HepG2 (cell line): ENCODE results near the gene GRM8. TPM values are rescaled to one million over a fixed set of nuclear protein-coding genes. Genes with fewer than 3 reads are reported as not detected.

Experiments
- ATM ChIP-seq: fragments of 450-650 bp; IDR thresholded peaks from 2 replicates; pipeline ENCODE4 v1.7.1; 2017; ENCODE audit warnings: mild to moderate bottlenecking, borderline replicate concordance
- CBX5 ChIP-seq: sonication (generic); formaldehyde crosslinking; IDR thresholded peaks from 2 replicates; pipeline ENCODE4 v1.4.0; 2020; ENCODE audit warnings: missing genetic modification reagents, borderline replicate concordance
- ERF ChIP-seq: IDR thresholded peaks from 2 replicates; pipeline ENCODE4 v1.6.1; 2018; ENCODE audit warnings: missing biosample characterization, missing genetic modification reagents
- HES4 ChIP-seq: sonication (generic); formaldehyde crosslinking; IDR thresholded peaks from 2 replicates; pipeline ENCODE4 v1.9.0; 2021; ENCODE audit warnings: mild to moderate bottlenecking, missing genetic modification reagents, borderline replicate concordance
- HOXA7 ChIP-seq: sonication (generic); formaldehyde crosslinking; IDR thresholded peaks from 2 replicates; pipeline ENCODE4 v1.8.1; 2022; ENCODE audit warnings: mild to moderate bottlenecking, missing genetic modification reagents, moderate library complexity
- PHF8 ChIP-seq: sonication (generic); formaldehyde crosslinking; IDR thresholded peaks from 2 replicates; pipeline ENCODE4 v1.5.0; 2020; ENCODE audit warnings: missing genetic modification reagents
- POGK ChIP-seq: sonication (generic); formaldehyde crosslinking; conservative IDR thresholded peaks from 2 replicates; pipeline ENCODE4 v1.8.0; 2022; ENCODE audit warnings: mild to moderate bottlenecking, moderate library complexity, missing genetic modification reagents
- POGZ ChIP-seq: sonication (generic); formaldehyde crosslinking; IDR thresholded peaks from 2 replicates; pipeline ENCODE4 v1.4.0; 2020; ENCODE audit warnings: mild to moderate bottlenecking, missing genetic modification reagents
- RNF219 ChIP-seq: sonication (generic); formaldehyde crosslinking; IDR thresholded peaks from 2 replicates; pipeline ENCODE4 v1.5.0; 2020; ENCODE audit warnings: mild to moderate bottlenecking, missing genetic modification reagents
- SOX13 ChIP-seq, 3 experiments: fragments of 450-650 bp in 1 of 3; sonication (generic) in 1 of 3; formaldehyde crosslinking in 1 of 3; IDR thresholded peaks in 2 of 3; conservative IDR thresholded peaks in 1 of 3; 2 replicates each; pipeline versions ENCODE4 v1.5.0 to v1.6.1; 2016 to 2020; ENCODE audit warnings: antibody characterized with exemption in 1 of 3, mild to moderate bottlenecking in 1 of 3, missing compliant biosample characterization in 1 of 3, missing genetic modification reagents in 1 of 3, moderate library complexity in 1 of 3
- SPEN ChIP-seq: sonication (generic); formaldehyde crosslinking; IDR thresholded peaks from 2 replicates; pipeline ENCODE4 v1.5.1; 2020; ENCODE audit warnings: low read depth, mild to moderate bottlenecking, missing genetic modification reagents
- TARDBP ChIP-seq: sonication (generic); formaldehyde crosslinking; IDR thresholded peaks from 2 replicates; pipeline ENCODE4 v1.8.0; 2022; ENCODE audit warnings: mild to moderate bottlenecking, missing genetic modification reagents
- ZBTB26 ChIP-seq: IDR thresholded peaks from 2 replicates; pipeline ENCODE4 v1.6.1; 2016; ENCODE audit warnings: missing compliant biosample characterization, missing genetic modification reagents, borderline replicate concordance
- ZNF136 ChIP-seq: sonication (generic); formaldehyde crosslinking; IDR thresholded peaks from 2 replicates; pipeline ENCODE4 v1.8.1; 2022; ENCODE audit warnings: low read depth, mild to moderate bottlenecking, moderate library complexity, missing genetic modification reagents
- ZNF232 ChIP-seq: sonication (generic); formaldehyde crosslinking; IDR thresholded peaks from 2 replicates; pipeline ENCODE4 v1.4.0; 2020; ENCODE audit warnings: missing genetic modification reagents, borderline replicate concordance
- ZNF34 ChIP-seq: sonication (generic); formaldehyde crosslinking; IDR thresholded peaks from 2 replicates; pipeline ENCODE4 v1.4.0; 2020; ENCODE audit warnings: mild to moderate bottlenecking, missing genetic modification reagents, borderline replicate concordance
- ZNF549 ChIP-seq: sonication (generic); formaldehyde crosslinking; IDR thresholded peaks from 2 replicates; pipeline ENCODE4 v1.5.0; 2020; ENCODE audit warnings: missing genetic modification reagents
- ZNF552 ChIP-seq: sonication (generic); formaldehyde crosslinking; IDR thresholded peaks from 2 replicates; pipeline ENCODE4 v1.9.0; 2022; ENCODE audit warnings: missing genetic modification reagents, mild to moderate bottlenecking, borderline replicate concordance
- ZNF780A ChIP-seq: sonication (generic); formaldehyde crosslinking; IDR thresholded peaks from 2 replicates; pipeline ENCODE4 v1.8.0; 2022; ENCODE audit warnings: mild to moderate bottlenecking, missing genetic modification reagents, moderate library complexity
- ZNF792 ChIP-seq: IDR thresholded peaks from 2 replicates; pipeline ENCODE4 v1.6.1; 2016
- ZSCAN22 ChIP-seq: sonication (generic); formaldehyde crosslinking; IDR thresholded peaks from 2 replicates; pipeline ENCODE4 v1.4.0; 2020; ENCODE audit warnings: mild to moderate bottlenecking, missing genetic modification reagents
- polyA plus RNA-seq, 8 experiments: library from polyadenylated mRNA; depleted of rRNA in 3 of 8; stranded (reverse) in 7 of 8; unstranded in 1 of 8; fragments of >200 nt; fragmentation: Illumina TruSeq in 4 of 8; extraction: Trizol in 4 of 8; gene quantifications; 2 replicates each; pipeline versions ENCODE4 v1.2.1 to v1.2.3, GENCODE V29; 2011 to 2016; ENCODE audit warnings: low read depth in 4 of 8, missing spikeins in 1 of 8, mixed read lengths in 1 of 8; ENCODE audit not compliant: insufficient read depth in 1 of 8
- total RNA-seq, 5 experiments: library from RNA; depleted of rRNA; stranded (reverse); fragments of >200 nt; fragmentation: Illumina TruSeq; extraction: Trizol; gene quantifications; 2 replicates each; pipeline ENCODE4 v1.2.3, GENCODE V29; 2016; ENCODE audit warnings: low read depth in 1 of 5
- TF ChIP-seq, protein P1 (sequence below): sonication (generic); formaldehyde crosslinking; IDR thresholded peaks from 2 replicates; pipeline ENCODE4 v1.4.0; 2020; ENCODE audit warnings: mild to moderate bottlenecking, missing genetic modification reagents
- TF ChIP-seq, protein P2 (sequence below): sonication (generic); formaldehyde crosslinking; IDR thresholded peaks from 2 replicates; pipeline ENCODE4 v1.4.0; 2020; ENCODE audit warnings: mild to moderate bottlenecking, missing genetic modification reagents
- TF ChIP-seq, protein P3 (sequence below): sonication (generic); formaldehyde crosslinking; IDR thresholded peaks from 2 replicates; pipeline ENCODE4 v1.5.0; 2020; ENCODE audit warnings: missing genetic modification reagents

GRM8 gene
- total and polyA plus RNA-seq, 2 of the 13 experiments (the other 11 are each of a cell fraction or from before 2014, with no cell fraction given): not detected

DNA sequence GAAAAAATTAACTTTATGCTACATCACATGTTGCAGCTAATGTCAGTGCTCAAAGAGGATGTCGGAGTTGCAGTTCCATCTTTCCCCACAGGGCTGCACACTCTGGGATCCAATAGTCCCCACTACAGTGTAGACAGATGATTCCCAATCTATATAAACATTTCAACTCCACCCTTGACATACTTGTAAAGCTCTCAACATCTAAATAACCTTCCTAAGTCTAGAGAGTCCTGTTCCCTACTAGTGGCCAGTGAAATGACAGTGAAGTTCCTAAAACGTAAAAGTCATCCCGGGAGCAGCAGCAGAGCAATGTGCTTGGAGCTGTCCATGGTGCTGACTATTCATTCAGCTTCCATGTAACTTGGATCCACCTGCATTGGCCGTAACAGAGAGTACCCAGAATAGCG is 145.1 kb downstream of the GRM8 start (continued):
- TF ChIP-seq ZBTB26 (CRISPR knock-in tag) (peak; percentile 77), CBX5 (CRISPR knock-in tag) (no peak), HES4 (CRISPR knock-in tag) (peak; percentile 75; the same call in 1 of the 2 replicates), HOXA7 (CRISPR knock-in tag) (no peak), SOX13 (IDR thresholded peaks at IDR 0.05) (no peak), SOX13 (CRISPR knock-in tag; conservative IDR thresholded peaks at IDR 0.05 in 1 of 2, IDR thresholded peaks at IDR 0.05 in 1 of 2) (no peak), ZNF34 (no peak), ZNF780A (CRISPR knock-in tag) (peak; percentile 42; the same call in 1 of the 2 replicates), ZNF552 (CRISPR knock-in tag) (no peak), TARDBP (CRISPR knock-in tag) (0 out of 2 replicates have a peak, but pooled peaks have one; percentile 26), SPEN (no peak), RNF219 (CRISPR knock-in tag) (peak; percentile 77; the same call in 1 of the 2 replicates), ZNF792 (CRISPR knock-in tag) (peak; percentile 79), ERF (CRISPR knock-in tag) (peak; percentile 92), ATM (no peak), ZNF136 (CRISPR knock-in tag) (no peak), POGK (CRISPR knock-in tag) (peak; percentile 81; the same call in 1 of the 2 replicates), ZSCAN22 (CRISPR knock-in tag) (no peak), PHF8 (CRISPR knock-in tag) (no peak), ZNF232 (CRISPR knock-in tag) (peak; percentile 89; the same call in 1 of the 2 replicates), ZNF549 (CRISPR knock-in tag) (no peak), POGZ (CRISPR knock-in tag) (no peak)
- TF ChIP-seq, protein P1, sequence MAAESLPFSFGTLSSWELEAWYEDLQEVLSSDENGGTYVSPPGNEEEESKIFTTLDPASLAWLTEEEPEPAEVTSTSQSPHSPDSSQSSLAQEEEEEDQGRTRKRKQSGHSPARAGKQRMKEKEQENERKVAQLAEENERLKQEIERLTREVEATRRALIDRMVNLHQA (CRISPR knock-in tag): no peak
- TF ChIP-seq, protein P2, sequence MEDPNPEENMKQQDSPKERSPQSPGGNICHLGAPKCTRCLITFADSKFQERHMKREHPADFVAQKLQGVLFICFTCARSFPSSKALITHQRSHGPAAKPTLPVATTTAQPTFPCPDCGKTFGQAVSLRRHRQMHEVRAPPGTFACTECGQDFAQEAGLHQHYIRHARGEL: no peak
- TF ChIP-seq, protein P3, sequence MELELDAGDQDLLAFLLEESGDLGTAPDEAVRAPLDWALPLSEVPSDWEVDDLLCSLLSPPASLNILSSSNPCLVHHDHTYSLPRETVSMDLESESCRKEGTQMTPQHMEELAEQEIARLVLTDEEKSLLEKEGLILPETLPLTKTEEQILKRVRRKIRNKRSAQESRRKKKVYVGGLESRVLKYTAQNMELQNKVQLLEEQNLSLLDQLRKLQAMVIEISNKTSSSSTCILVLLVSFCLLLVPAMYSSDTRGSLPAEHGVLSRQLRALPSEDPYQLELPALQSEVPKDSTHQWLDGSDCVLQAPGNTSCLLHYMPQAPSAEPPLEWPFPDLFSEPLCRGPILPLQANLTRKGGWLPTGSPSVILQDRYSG (CRISPR knock-in tag): 0 out of 2 replicates have a peak, but pooled peaks have one; percentile 61
